Measurements from ENCODE around the gene BBX.

BBX gene

DNA sequence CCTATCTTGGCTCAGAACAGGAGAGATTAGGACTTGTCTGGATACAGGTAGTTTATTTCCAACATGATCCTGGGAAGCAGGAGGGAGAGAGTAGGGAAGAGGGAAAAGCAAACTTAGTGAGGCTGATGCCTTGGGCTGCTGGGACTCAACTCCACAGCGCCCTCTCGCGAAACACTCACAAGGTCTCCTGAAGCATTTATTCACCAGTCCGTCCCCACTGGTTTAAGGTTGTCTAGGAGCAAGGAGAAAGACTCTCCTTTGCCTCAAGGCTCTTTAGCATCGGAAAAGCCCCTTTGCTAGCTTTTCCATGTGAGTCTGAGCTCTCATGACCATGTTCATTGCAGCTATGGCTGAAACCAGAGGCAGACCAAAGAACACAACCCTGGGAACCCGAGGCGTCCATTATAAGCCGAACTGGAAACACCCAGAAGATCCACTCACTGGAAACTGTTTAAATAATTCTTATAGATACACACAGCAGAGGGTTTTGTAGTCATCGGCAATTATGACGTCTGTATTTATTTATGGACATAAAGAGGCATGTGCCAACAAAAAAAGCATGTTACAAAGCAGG, 323.6 kb downstream of the BBX start:
- peak; percentile 66 for DNase-seq (ENCODE audit: low spot score)

DNA sequence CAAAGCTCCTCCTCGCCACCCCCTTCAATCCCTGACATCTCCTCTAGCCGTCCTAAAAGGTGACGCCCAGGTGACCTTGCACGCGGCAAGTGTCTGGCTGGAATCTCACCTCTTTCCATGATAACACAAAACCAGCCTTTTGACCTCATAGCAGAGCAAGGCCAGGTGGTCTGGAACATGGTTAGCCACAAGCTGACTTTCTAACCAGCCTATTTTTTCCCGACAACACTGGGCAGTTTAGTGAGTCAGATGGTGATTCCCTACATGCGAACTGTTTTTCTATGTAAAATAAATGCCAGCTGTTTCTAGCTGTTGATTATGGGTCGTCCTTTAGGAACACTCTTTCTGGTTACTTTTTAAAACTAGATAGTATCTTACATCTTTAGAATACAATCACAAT, 325.0 kb downstream of the BBX start:
- DNase-seq (ENCODE audit: low spot score) = no peak

DNA sequence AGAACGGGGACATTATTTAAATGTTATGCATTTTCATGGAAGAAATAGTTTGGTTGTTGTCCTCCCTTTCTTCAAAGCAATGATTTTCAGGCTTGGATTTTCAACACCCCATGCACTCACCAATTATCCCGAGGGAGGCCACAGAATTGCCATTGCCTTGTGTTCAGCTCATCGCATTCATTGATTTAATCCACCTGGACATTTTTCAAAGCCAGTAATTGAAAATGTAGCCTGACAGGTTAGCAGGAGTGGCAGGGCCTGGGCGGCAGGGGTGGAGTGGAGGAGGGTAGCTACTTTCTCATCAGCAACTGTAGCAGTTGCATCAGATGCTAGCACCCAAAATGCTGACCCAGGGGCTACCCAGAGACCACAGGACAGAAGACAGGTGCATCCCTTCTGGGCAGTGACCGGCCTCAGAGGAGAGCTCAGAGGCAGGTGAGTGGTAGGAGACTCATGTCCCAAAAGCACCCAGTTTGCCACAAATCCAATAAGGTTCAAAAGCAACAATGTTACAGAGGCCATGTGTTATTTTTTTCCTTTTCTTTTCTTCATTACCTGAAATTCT, 325.7 kb downstream of the BBX start:
- DNase-seq (ENCODE audit: low spot score) = no peak

DNA sequence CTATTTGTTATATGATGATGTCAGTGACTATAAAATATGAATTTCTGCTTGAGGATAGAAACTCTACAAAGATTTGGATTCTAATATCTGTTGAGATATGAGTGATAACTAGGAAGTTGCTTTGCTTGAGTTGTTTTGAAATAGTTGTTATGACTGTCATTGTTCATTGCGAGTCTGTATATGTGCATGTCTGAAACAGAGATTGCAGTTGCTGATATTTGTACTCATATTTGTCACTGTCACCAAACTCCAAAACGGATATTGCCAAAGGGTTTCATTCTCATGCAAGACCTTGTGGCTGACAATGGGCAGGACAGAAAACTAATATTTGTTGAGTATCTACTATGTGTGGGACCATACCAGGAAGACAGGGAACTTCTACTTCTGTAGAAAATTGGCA, 327.9 kb downstream of the BBX start:
- DNase-seq (ENCODE audit: low spot score) = no peak

DNA sequence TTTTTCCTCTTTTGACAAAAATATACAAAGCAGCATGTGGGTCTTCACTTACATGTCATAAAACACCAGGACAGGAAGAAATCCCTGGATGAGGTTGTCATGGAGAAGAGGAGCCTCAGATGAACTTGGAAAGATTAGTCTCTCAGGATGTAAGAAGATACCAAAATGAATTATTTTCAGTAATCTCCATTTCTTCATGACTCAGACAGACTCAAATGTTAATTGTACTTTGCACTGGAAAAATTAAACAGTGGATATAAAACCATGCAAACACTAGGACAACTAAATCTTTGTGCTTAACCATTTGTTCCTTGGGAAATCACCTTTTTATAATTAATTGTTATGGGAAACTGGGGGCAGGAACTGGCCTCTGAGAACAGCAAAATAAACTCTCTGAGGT, 331.1 kb downstream of the BBX start:
- DNase-seq (ENCODE audit: low spot score) = no peak

DNA sequence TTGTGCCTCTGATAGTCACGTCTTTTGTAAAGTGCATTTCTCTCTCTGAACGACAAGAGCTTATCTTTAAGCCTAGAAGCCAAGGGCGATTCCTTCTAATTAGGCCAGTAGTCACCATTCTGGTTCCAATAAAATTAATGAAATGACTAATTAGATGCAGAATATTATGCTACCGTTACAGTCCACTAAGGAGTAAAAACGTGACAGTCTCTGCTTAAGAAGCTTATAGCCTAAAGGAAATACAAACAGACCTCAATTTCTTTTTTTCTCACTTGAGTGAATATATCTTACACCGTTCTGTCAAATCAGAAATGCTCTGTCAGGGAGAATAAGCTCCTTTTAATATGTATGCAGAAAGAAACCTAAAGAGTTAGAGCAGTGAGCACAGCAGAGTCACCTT, 332.0 kb downstream of the BBX start:
- DNase-seq (ENCODE audit: low spot score) = no peak

DNA sequence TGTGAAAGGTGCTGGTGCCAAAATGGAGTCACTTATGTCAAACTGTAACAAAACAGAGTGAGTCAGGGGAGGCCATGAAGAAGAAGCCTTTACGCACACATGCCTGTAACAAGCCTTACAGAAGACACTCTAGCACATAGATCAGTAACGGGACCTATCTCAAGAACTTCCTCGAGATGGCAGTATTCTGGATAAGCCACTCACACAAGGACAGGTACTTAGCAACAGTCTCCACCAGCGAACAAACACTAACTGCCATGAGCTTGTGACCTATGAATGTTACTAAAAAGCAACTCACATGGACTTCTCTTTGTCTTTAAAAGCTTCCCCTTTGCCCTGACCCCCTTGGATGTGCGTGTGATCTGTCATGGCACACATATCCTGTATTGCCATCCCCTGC, 332.9 kb downstream of the BBX start:
- no peak for DNase-seq (ENCODE audit: low spot score)

DNA sequence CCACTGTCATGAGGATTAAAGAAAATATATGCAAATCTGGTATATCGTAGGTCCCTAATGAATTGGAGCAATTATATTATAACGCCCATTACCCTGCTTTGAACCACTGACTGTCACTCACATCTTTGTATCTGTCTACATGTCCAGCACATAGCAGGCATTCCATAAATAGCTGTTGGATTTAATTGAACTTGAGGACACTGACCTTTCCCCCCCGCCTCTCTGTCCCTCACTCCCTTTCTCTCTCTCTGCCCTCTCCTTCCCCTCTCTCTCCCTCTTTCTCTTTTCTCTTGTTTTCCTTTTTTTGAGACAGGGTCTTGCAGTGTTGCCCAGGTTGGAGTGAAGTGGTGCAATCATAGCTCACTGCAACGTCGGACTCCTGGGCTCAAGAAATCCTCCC, 335.1 kb downstream of the BBX start:
- DNase-seq (ENCODE audit: low spot score) = no peak

DNA sequence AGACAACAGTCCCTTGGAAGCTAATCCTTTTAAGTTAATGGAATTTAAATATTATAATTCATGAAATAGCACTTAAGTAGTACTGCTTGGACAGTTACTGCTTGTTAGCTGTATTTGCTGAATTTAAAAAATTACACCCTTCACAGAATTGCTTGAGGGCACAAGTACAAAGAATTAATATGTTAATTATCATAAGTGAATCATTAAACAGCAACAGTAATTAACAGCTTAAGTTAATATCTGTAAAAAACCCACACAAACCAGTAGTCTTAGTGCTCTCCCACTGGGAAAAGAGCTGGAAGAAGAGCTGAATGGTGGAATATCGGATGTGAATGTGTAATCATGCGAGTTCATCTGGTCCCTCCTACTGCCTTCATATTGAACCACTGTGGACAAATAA, 336.1 kb downstream of the BBX start:
- DNase-seq (ENCODE audit: low spot score) = no peak
